ENCODE measurements around the gene MGME1. TPM values are rescaled to one million over a fixed set of nuclear protein-coding genes. Genes with fewer than 3 reads are reported as not detected.

MGME1 gene
- total and polyA plus RNA-seq, 9 of the 15 experiments (the other 6 are each of a cell fraction or from before 2014, with no cell fraction given): 13.4 to 45.1 (median 30.6) TPM

- TF ChIP-seq ZBTB43 (CRISPR knock-in tag; IDR thresholded peaks at IDR 0.05): no peak
- TF ChIP-seq FOXJ2 (tag; IDR thresholded peaks at IDR 0.05): peak; percentile 52; the same call in 1 of the 2 replicates
- no peak for TF ChIP-seq ZBTB49 (CRISPR knock-in tag; IDR thresholded peaks at IDR 0.05; ENCODE audit: borderline replicate concordance)
- TF ChIP-seq ZC3H4 (CRISPR knock-in tag; IDR thresholded peaks at IDR 0.05; ENCODE audit: borderline replicate concordance): no peak
- TF ChIP-seq EWSR1 (IDR thresholded peaks at IDR 0.05; ENCODE audit: borderline replicate concordance, low read depth, partially characterized antibody): no peak
- no peak for TF ChIP-seq ZNF407 (IDR thresholded peaks at IDR 0.05; ENCODE audit: low read depth)
- no peak for TF ChIP-seq ZNF121 (CRISPR knock-in tag; conservative IDR thresholded peaks at IDR 0.05)
- no peak for TF ChIP-seq BRD9 (IDR thresholded peaks at IDR 0.05; ENCODE audit: low read depth, partially characterized antibody)
- no peak for TF ChIP-seq MEF2A (IDR thresholded peaks at IDR 0.05; ENCODE audit: control insufficient read depth, low read depth, low read length)
- TF ChIP-seq CGGBP1 (CRISPR knock-in tag; IDR thresholded peaks at IDR 0.05): no peak
- no peak for TF ChIP-seq ATF2 (CRISPR knock-in tag; IDR thresholded peaks at IDR 0.05)
- TF ChIP-seq CBX5 (IDR thresholded peaks at IDR 0.05; ENCODE audit: borderline replicate concordance, low read depth): no peak
These were observed 10.2 kb upstream of the MGME1 start (continued) for GRCh38 chr20:17958373-17959256.
